Type B pancreatic cell (in vitro differentiated cells): ENCODE measurements around the gene HOXB5. TPM values are rescaled to one million over a fixed set of nuclear protein-coding genes. Genes with fewer than 3 reads are reported as not detected.

Experiments used
- DNase-seq: peaks from one replicate; pipeline ENCODE4 v3.0.0; 2021; ENCODE audit warnings: mixed read lengths; ENCODE audit not compliant: unreplicated experiment; ENCODE audit errors: extremely low spot score
- H3K27ac Mint-ChIP-seq: 2 replicates; pipeline ENCODE4 v1.8.0; 2021; ENCODE audit warnings: mild to moderate bottlenecking, mixed read lengths
- H3K27me3 Mint-ChIP-seq: 2 replicates; pipeline ENCODE4 v1.8.0; 2021; ENCODE audit warnings: mixed read lengths
- H3K36me3 Mint-ChIP-seq: 2 replicates; pipeline ENCODE4 v1.8.0; 2021; ENCODE audit warnings: mixed read lengths
- H3K4me1 Mint-ChIP-seq: one replicate; pipeline ENCODE4 v1.8.0; 2021; ENCODE audit warnings: mixed read lengths; ENCODE audit not compliant: unreplicated experiment
- H3K4me3 Mint-ChIP-seq: 2 replicates; pipeline ENCODE4 v1.8.0; 2021; ENCODE audit warnings: mild to moderate bottlenecking, mixed read lengths
- H3K9me3 Mint-ChIP-seq: 2 replicates; pipeline ENCODE4 v1.8.0; 2021; ENCODE audit warnings: mixed read lengths
- CTCF ChIP-seq: fragments of 200-600 bp; sonication (generic); conservative IDR thresholded peaks from 2 replicates; pipeline ENCODE4 v1.5.0; 2021; ENCODE audit warnings: antibody characterized with exemption, mild to moderate bottlenecking
- total RNA-seq: library from RNA; stranded (reverse); gene quantifications from 2 replicates; pipeline ENCODE4 v1.2.1, GENCODE V29; 2021; ENCODE audit warnings: low replicate concordance

Gene HOXB5
- total RNA-seq, 1 donor from 2014 or later, result 20.8 TPM

- Mint-ChIP-seq H3K27me3 (peaks cover 97% of the 10 kb centered on the region), H3K9me3 (no peaks in the 10 kb centered on the region), H3K27ac (peak overlapping the region; percentile 91), H3K36me3 (peaks cover 18% of the 10 kb centered on the region), H3K4me3 (peak overlapping the region; percentile 91), H3K4me1 (peaks cover 49% of the 10 kb centered on the region)
- DNase-seq, result no peak
- TF ChIP-seq CTCF, result no peak
Measured at GRCh38 chr17:48598736-48599135, 5.2 kb upstream of the HOXB5 start.

DNA sequence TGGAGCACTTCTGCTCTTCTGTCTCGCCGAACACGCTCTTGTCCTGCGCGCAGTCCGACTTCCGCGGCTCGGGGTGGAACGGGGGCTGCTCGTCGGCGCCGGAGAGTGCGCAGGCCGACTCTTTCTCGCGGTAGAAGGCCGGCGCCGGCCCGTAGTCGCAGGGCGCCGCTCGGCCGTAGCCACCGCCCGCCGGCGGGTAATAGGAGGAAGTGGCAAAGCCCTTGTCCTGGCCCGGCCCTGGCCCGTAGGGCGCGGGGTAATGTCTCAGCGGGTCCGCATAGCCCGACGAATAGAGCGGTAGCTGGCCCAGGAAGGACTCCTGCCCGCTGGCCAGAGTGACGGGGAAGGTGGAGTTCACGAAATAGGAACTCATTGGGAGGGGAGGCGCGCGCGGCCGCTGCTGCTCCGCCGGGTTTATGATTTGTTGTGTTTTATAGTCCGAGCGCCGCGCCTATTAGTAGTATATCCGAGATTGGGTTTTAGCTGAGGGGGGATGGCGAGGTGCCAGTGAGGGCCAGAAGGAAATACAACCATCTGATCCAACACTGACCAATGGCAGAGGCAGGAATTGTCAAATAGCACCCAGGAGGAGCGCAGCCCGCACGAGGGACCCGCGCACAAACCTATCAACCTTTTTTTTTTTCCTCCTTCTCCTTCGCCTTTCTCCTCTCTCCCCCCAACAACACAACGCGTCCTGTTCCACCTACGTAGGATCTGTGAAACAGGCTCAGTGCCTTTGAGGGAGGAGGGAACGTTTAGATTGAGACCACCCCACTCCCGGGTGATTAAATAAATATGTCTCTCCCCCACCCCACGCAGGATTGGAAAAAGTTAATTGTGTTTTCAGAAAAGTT lies 4.4 kb upstream of the HOXB5 start:
- Mint-ChIP-seq H3K9me3 (no peaks in the 10 kb centered on the region), H3K27ac (peak overlapping the region; percentile 91), H3K4me1 (peaks cover 49% of the 10 kb centered on the region), H3K4me3 (peak overlapping the region; percentile 91), H3K27me3 (peaks cover 97% of the 10 kb centered on the region), H3K36me3 (peaks cover 14% of the 10 kb centered on the region)
- no peak for TF ChIP-seq CTCF
- DNase-seq, result no peak

GRCh38 chr17:48597528-48597777 lies 3.9 kb upstream of the HOXB5 start:
- no peak for DNase-seq
- H3K27me3 Mint-ChIP-seq, result peaks cover 97% of the 10 kb centered on the region
- H3K4me1 Mint-ChIP-seq, result peaks cover 49% of the 10 kb centered on the region
- peak overlapping the region; percentile 91 for H3K4me3 Mint-ChIP-seq
- H3K27ac Mint-ChIP-seq, result peak overlapping the region; percentile 91
- no peak for TF ChIP-seq CTCF
- peaks cover 14% of the 10 kb centered on the region for H3K36me3 Mint-ChIP-seq
- no peaks in the 10 kb centered on the region for H3K9me3 Mint-ChIP-seq

DNA sequence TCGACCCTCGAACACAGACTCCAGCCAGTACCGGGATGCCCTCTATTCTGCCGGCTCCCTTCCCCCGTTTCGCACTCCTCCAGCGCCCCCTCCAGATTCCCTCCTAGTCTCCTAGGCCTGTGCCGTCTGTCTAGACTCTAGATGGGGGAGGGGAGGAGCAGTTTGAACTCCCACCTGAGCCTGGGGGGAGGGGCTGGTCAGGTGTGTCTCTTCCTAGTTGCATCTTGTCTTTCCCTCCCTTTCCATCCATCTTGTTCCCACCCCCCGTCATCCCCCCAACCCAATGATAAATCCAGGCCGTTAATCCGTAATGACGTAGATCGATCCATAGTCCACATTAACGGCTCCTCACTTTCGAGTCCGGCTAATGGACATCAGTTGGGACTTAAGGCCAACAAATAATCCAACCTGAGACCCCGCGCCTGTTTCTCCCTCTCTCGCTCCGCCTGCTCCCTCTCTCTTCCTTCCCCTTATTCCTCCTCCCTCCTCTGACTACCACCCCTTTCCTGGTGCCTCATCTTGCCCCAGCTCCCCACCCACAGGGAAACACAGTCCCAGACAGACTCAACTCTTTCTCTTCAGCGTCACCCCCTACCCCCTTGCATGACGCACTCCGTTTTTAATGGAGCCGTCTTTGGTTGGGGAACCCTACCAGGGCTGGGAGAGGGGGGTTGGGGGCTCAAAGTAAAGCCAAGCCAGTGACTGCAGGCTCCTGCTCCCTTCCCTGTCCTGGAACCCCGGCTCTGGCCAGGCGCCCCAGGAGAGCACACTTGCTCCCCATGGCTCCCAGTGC lies 3.4 kb upstream of the HOXB5 start:
- peak overlapping the region; percentile 87 for H3K27ac Mint-ChIP-seq
- peaks cover 14% of the 10 kb centered on the region for H3K36me3 Mint-ChIP-seq
- H3K4me3 Mint-ChIP-seq, result peak overlapping the region; percentile 91
- peaks cover 96% of the 10 kb centered on the region for H3K27me3 Mint-ChIP-seq
- peaks cover 49% of the 10 kb centered on the region for H3K4me1 Mint-ChIP-seq
- H3K9me3 Mint-ChIP-seq, result no peaks in the 10 kb centered on the region
- no peak for TF ChIP-seq CTCF
- DNase-seq, result no peak

DNA sequence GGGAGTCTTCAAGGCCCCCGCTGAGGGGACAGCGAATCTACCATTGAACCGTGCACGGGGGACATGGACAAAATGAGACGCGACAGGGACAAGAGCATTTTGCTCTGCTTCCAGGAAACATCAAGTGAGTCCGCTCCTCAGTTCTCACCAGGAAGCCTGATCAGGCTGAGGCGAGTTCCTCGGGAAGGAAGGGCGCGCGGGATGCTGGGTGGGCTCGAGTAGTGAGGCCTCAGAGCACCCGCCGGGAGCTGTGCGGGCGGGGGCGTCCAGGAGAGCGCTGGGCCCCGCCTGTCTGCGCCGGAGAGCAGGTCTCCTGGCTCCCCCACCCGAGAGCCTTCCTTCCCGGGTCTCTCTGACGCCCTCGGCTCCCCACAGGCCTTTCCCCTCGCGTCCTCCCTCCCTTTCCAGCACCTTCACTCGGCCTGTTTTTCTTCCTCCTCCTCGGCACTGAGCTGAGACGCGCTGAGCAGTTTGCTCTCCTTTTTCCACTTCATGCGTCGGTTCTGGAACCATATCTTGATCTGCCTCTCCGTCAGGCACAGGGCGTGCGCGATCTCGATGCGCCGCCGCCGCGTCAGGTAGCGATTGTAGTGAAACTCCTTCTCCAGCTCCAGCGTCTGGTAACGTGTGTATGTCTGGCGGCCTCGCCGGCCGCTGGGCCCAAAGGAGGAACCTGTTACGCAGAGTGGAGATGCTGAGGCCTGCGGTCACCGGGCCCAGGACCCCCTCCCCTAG lies 2.6 kb upstream of the HOXB5 start:
- no peak for TF ChIP-seq CTCF
- peak overlapping the region; percentile 97 for H3K27ac Mint-ChIP-seq
- no peaks in the 10 kb centered on the region for H3K9me3 Mint-ChIP-seq
- H3K27me3 Mint-ChIP-seq, result peaks cover 96% of the 10 kb centered on the region
- H3K4me3 Mint-ChIP-seq, result peak overlapping the region; percentile 91
- peaks cover 20% of the 10 kb centered on the region for H3K36me3 Mint-ChIP-seq
- DNase-seq, result no peak
- H3K4me1 Mint-ChIP-seq, result peaks cover 54% of the 10 kb centered on the region
